ENCODE results near the gene RASSF7.
"Not testable (repeated sequence)": the region's sequence is repeated elsewhere in the genome, so short reads cannot be mapped to it uniquely, and the experiment has no call there.

RASSF7 gene

GRCh38 chr11:569158-569885, 8.6 kb downstream of the RASSF7 start:
- no peak for DNase-seq

GRCh38 chr11:571802-572185, 11.0 kb downstream of the RASSF7 start:
- no peaks in the 10 kb centered on the region for H3K36me3 ChIP-seq
- H3K9me3 ChIP-seq = no peaks in the 10 kb centered on the region
- H3K4me3 ChIP-seq (ENCODE audit: low read depth, low read length) = no peak overlapping the region
- H3K27me3 ChIP-seq = no peaks in the 10 kb centered on the region; the same call in 1 of the 2 replicates
- H3K4me1 ChIP-seq = no peaks in the 10 kb centered on the region
- no peak for DNase-seq
- no peak for TF ChIP-seq CTCF (IDR thresholded peaks at IDR 0.05; ENCODE audit: low read depth, low read length)

More at GRCh38 chr11:569158-569885, 8.6 kb downstream of the RASSF7 start:
- no peaks in the 10 kb centered on the region for H3K36me3 ChIP-seq
- TF ChIP-seq CTCF (IDR thresholded peaks at IDR 0.05; ENCODE audit: low read depth, low read length) = no peak
- H3K4me3 ChIP-seq (ENCODE audit: low read depth, low read length) = peak overlapping the region; percentile 53
- no peaks in the 10 kb centered on the region for H3K9me3 ChIP-seq
- no peaks in the 10 kb centered on the region for H3K27me3 ChIP-seq
- H3K4me1 ChIP-seq = no peaks in the 10 kb centered on the region

- H3K27me3 ChIP-seq = no peaks in the 10 kb centered on the region; the same call in 1 of the 2 replicates
- no peak for TF ChIP-seq CTCF (IDR thresholded peaks at IDR 0.05; ENCODE audit: low read depth, low read length)
- no peaks in the 10 kb centered on the region for H3K4me1 ChIP-seq
- H3K9me3 ChIP-seq = no peaks in the 10 kb centered on the region
- DNase-seq = no peak
- no peak overlapping the region for H3K4me3 ChIP-seq (ENCODE audit: low read depth, low read length)
- H3K36me3 ChIP-seq = no peaks in the 10 kb centered on the region
Observed at GRCh38 chr11:573146-573759, 12.5 kb downstream of the RASSF7 start.

- not testable (repeated sequence) for H3K4me3 ChIP-seq (ENCODE audit: low read depth, low read length); H3K27me3 ChIP-seq; H3K36me3 ChIP-seq; DNase-seq; H3K4me1 ChIP-seq; H3K9me3 ChIP-seq
Observed at GRCh38 chr11:574031-574570, 13.3 kb downstream of the RASSF7 start.

GRCh38 chr11:574632-575312, 14.0 kb downstream of the RASSF7 start:
- no peak for TF ChIP-seq CTCF (IDR thresholded peaks at IDR 0.05; ENCODE audit: low read depth, low read length)
- Histone ChIP-seq H3K9me3 (no peaks in the 10 kb centered on the region), H3K36me3 (no peaks in the 10 kb centered on the region), H3K27me3 (no peaks in the 10 kb centered on the region; the same call in 1 of the 2 replicates), H3K4me1 (no peaks in the 10 kb centered on the region), H3K4me3 (ENCODE audit: low read depth, low read length) (peak overlapping the region; percentile 61)
- no peak for DNase-seq

- Histone ChIP-seq H3K36me3 (no peaks in the 10 kb centered on the region), H3K27me3 (no peaks in the 10 kb centered on the region; the same call in 1 of the 2 replicates), H3K4me3 (ENCODE audit: low read depth, low read length) (peak overlapping the region; percentile 61), H3K9me3 (no peaks in the 10 kb centered on the region), H3K4me1 (no peaks in the 10 kb centered on the region)
- no peak for DNase-seq
- no peak for TF ChIP-seq CTCF (IDR thresholded peaks at IDR 0.05; ENCODE audit: low read depth, low read length)
Observed at GRCh38 chr11:575313-575995, 14.7 kb downstream of the RASSF7 start.
